GM12865 (cell line): ENCODE data around the gene DUOX1.
A peak's percentile ranks its signal among the peaks of the same experiment; 100 is the strongest.

Source experiments
- DNase-seq: peaks from one replicate; pipeline ENCODE4 v3.0.0; 2010; ENCODE audit warnings: low read depth
- H3K4me3 ChIP-seq: 2 replicates; pipeline ENCODE4 v1.5.1; 2011; ENCODE audit warnings: mild to moderate bottlenecking, low read depth, low read length, control low read depth
- TF ChIP-seq, protein P1 (sequence below): IDR thresholded peaks from 2 replicates; pipeline ENCODE4 v1.5.1; 2011; ENCODE audit warnings: low read length, control low read depth, low read depth, inconsistent platforms; ENCODE audit not compliant: insufficient read depth; ENCODE audit errors: missing control alignments

Gene DUOX1

DNA sequence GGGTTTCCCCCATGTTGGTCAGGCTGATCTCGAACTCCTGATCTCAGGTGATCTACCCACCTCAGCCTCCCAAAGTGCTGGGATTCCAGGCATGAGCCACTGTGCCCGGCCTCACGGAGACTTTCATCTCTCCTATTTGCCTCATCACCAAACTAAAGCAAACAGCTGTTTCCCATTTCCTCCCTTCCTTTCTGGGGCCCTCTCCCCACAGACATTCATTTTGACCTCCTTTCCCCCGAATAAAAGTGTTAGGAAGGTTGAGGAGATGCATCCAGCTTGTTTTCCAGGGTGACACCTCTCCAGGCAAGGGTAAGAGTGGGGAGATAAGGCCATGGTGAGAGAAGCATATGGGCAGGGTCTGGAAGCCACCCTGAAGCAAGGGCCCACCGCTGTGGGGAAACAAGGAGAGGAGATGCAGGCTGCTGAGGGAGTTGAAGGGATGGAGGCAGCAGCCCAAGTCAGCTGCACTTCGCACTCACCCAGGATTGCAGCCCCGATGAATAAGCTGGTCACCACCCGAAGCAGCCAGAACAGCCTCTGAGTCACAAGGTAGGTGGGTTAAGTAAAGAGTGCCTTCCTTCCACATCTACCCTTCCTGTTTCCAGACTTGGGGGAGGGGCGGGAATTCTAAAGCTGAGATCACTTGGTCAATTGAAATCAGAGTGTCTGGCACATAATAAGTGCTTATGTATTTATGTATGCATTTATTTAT lies 7.9 kb upstream of the DUOX1 start:
- TF ChIP-seq, protein P1, sequence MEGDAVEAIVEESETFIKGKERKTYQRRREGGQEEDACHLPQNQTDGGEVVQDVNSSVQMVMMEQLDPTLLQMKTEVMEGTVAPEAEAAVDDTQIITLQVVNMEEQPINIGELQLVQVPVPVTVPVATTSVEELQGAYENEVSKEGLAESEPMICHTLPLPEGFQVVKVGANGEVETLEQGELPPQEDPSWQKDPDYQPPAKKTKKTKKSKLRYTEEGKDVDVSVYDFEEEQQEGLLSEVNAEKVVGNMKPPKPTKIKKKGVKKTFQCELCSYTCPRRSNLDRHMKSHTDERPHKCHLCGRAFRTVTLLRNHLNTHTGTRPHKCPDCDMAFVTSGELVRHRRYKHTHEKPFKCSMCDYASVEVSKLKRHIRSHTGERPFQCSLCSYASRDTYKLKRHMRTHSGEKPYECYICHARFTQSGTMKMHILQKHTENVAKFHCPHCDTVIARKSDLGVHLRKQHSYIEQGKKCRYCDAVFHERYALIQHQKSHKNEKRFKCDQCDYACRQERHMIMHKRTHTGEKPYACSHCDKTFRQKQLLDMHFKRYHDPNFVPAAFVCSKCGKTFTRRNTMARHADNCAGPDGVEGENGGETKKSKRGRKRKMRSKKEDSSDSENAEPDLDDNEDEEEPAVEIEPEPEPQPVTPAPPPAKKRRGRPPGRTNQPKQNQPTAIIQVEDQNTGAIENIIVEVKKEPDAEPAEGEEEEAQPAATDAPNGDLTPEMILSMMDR: no peak
- no peak overlapping the region for H3K4me3 ChIP-seq
- no peak for DNase-seq

- TF ChIP-seq, protein P1: no peak
- H3K4me3 ChIP-seq: no peak overlapping the region
- no peak for DNase-seq
Observed at GRCh38 chr15:45122719-45123118, 7.1 kb upstream of the DUOX1 start.

DNA sequence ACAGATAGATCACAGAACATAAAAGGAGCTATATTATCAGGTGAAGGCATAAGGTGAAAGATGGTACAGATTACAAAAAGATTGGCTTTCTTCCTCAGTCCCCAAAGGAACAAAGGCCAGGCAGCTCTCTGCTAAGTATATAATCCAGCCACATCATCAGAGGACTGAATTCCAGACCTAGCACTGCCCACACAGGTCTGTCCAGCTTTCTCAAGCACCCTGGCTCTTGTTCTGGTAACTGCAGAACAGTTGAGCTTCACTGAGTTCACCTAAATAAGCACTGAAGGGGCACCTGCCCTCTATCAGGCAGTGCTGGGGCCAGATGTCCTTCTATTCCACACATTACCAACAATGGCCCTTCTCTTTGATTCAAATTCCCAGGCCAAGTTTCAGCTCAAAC lies 6.4 kb upstream of the DUOX1 start:
- DNase-seq: no peak
- TF ChIP-seq, protein P1: no peak
- H3K4me3 ChIP-seq: no peak overlapping the region

- H3K4me3 ChIP-seq: no peak overlapping the region
- TF ChIP-seq, protein P1: peak; percentile 56
- peak; percentile 34 for DNase-seq
Observed at GRCh38 chr15:45126535-45127158, 3.1 kb upstream of the DUOX1 start.

DNA sequence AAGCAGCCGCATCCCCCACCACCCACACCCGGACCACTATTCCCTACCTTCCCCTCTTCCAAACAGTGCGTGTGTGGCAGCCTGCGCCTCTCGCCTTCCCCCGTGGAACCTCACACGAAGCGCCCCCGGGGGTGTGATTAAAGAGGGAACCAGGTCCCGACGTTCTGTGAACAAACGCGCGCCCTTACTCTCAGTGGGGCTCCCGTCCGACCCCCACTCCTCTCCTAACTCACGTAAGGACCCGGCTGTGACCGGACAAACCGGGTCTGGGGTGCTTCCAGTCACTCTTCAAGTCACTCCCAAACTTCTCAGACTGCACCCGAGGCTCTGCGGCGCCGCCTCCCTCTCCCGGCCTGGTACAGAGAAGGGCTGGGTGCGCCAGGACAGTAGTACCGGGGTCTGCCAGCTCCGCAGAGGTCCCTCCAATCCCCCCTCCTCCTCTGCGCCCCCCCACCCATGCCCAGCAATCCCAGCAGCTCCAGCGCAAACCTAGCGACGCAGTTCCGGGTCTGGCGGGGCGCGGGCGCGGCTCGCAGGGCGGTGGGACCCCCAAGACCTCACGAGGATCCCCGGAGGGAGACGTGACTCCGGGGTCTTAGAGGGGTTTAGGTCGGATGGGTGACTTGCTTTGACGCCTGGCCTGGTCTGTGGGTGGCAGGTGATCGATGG lies 689 bp upstream of the DUOX1 start:
- no peak for DNase-seq
- H3K4me3 ChIP-seq: no peak overlapping the region
- TF ChIP-seq, protein P1: no peak

GRCh38 chr15:45130291-45131000 lies 652 bp downstream of the DUOX1 start:
- H3K4me3 ChIP-seq: no peak overlapping the region

More at GRCh38 chr15:45130291-45131000, 652 bp downstream of the DUOX1 start:
- TF ChIP-seq, protein P1: no peak
- DNase-seq: no peak
